HG03565 (cell line): ENCODE results near the gene LGR5.

Experiments
- ATAC-seq: cut with Tn5 transposase; IDR thresholded peaks from one replicate; pipeline ENCODE4 v1.9.1; 2021; ENCODE audit warnings: mild to moderate bottlenecking, moderate library complexity; ENCODE audit not compliant: unreplicated experiment

The LGR5 gene

GRCh38 chr12:71436696-71437095, 2.9 kb upstream of the LGR5 start:
- ATAC-seq = no peak

- no peak for ATAC-seq
These were observed 782 bp upstream of the LGR5 start for GRCh38 chr12:71438670-71439361.

- ATAC-seq = no peak
These were observed 311 bp upstream of the LGR5 start for GRCh38 chr12:71439362-71439612.

- no peak for ATAC-seq
These were observed 756 bp downstream of the LGR5 start for GRCh38 chr12:71440345-71440762.

- ATAC-seq = no peak
These were observed 1.5 kb downstream of the LGR5 start for GRCh38 chr12:71440763-71441748.

- no peak for ATAC-seq
These were observed 2.4 kb downstream of the LGR5 start for GRCh38 chr12:71441836-71442566.

- no peak for ATAC-seq
These were observed 3.0 kb downstream of the LGR5 start for GRCh38 chr12:71442567-71442931.

- no peak for ATAC-seq
These were observed 5.5 kb downstream of the LGR5 start for GRCh38 chr12:71445071-71445470.

GRCh38 chr12:71447691-71448132, 8.1 kb downstream of the LGR5 start:
- ATAC-seq = no peak

- no peak for ATAC-seq
These were observed 8.6 kb downstream of the LGR5 start for GRCh38 chr12:71448150-71448581.

GRCh38 chr12:71449373-71450070, 9.9 kb downstream of the LGR5 start:
- ATAC-seq = no peak

GRCh38 chr12:71452006-71452405, 12.4 kb downstream of the LGR5 start:
- ATAC-seq = no peak

GRCh38 chr12:71455028-71455737, 15.6 kb downstream of the LGR5 start:
- no peak for ATAC-seq

GRCh38 chr12:71456316-71456715, 16.7 kb downstream of the LGR5 start:
- no peak for ATAC-seq

- ATAC-seq = no peak
These were observed 17.4 kb downstream of the LGR5 start for GRCh38 chr12:71456990-71457389.

- ATAC-seq = no peak
These were observed 20.7 kb downstream of the LGR5 start for GRCh38 chr12:71460318-71460717.

- no peak for ATAC-seq
These were observed 21.4 kb downstream of the LGR5 start for GRCh38 chr12:71460850-71461609.

- ATAC-seq = no peak
These were observed 22.3 kb downstream of the LGR5 start for GRCh38 chr12:71461787-71462328.

GRCh38 chr12:71465796-71466195, 26.2 kb downstream of the LGR5 start:
- ATAC-seq = no peak
